H54 (cell line): ENCODE results near the gene ITGA6.

Experiments used
- DNase-seq: peaks from one replicate; pipeline ENCODE4 v3.0.0; 2011; ENCODE audit warnings: low spot score, mixed read lengths; ENCODE audit not compliant: insufficient read length
- FAIRE-seq: peaks from 3 replicates; lab custom pipeline; 2011; peaks lifted over from hg19 to GRCh38; lab: Jason Lieb, UNC
- POLR2A ChIP-seq: IDR thresholded peaks from 2 replicates; pipeline ENCODE4 v1.6.1; 2011; ENCODE audit warnings: low read depth, mild to moderate bottlenecking, low read length

Gene ITGA6

GRCh38 chr2:172478353-172478752 is 51.0 kb downstream of the ITGA6 start:
- no peak for FAIRE-seq
- TF ChIP-seq POLR2A, result no peak
- no peak for DNase-seq

- FAIRE-seq, result peak; percentile 11
- TF ChIP-seq POLR2A, result no peak
- no peak for DNase-seq
Observed at GRCh38 chr2:172480301-172481218, 53.2 kb downstream of the ITGA6 start.

- TF ChIP-seq POLR2A, result no peak
- no peak for FAIRE-seq
- no peak for DNase-seq
Observed at GRCh38 chr2:172481507-172482262, 54.3 kb downstream of the ITGA6 start.

GRCh38 chr2:172484253-172484652 is 56.9 kb downstream of the ITGA6 start:
- DNase-seq, result no peak

GRCh38 chr2:172484706-172485105 is 57.3 kb downstream of the ITGA6 start:
- FAIRE-seq (no peak), DNase-seq (no peak)
- no peak for TF ChIP-seq POLR2A

More at GRCh38 chr2:172484253-172484652, 56.9 kb downstream of the ITGA6 start:
- FAIRE-seq, result no peak
- TF ChIP-seq POLR2A, result no peak

- no peak for FAIRE-seq
- TF ChIP-seq POLR2A, result no peak
- no peak for DNase-seq
Observed at GRCh38 chr2:172488556-172488955, 61.2 kb downstream of the ITGA6 start.

GRCh38 chr2:172489681-172490080 is 62.3 kb downstream of the ITGA6 start:
- no peak for FAIRE-seq
- TF ChIP-seq POLR2A, result no peak
- DNase-seq, result no peak

- FAIRE-seq, result no peak
- no peak for DNase-seq
- no peak for TF ChIP-seq POLR2A
Observed at GRCh38 chr2:172496160-172496608, 68.8 kb downstream of the ITGA6 start.

GRCh38 chr2:172507199-172507598 is 79.8 kb downstream of the ITGA6 start:
- DNase-seq, result no peak
- TF ChIP-seq POLR2A, result no peak
- no peak for FAIRE-seq

GRCh38 chr2:172510088-172510487 is 82.7 kb downstream of the ITGA6 start:
- FAIRE-seq, result no peak
- TF ChIP-seq POLR2A, result no peak
- no peak for DNase-seq

- FAIRE-seq (no peak), DNase-seq (no peak)
- no peak for TF ChIP-seq POLR2A
Observed at GRCh38 chr2:172510548-172510947, 83.2 kb downstream of the ITGA6 start.

GRCh38 chr2:172512810-172513523 is 85.6 kb downstream of the ITGA6 start:
- no peak for DNase-seq
- no peak for TF ChIP-seq POLR2A
- FAIRE-seq, result no peak

GRCh38 chr2:172513524-172513900 is 86.1 kb downstream of the ITGA6 start:
- no peak for TF ChIP-seq POLR2A
- FAIRE-seq, result no peak
- no peak for DNase-seq
